ENCODE results near the gene AP2M1.

- no peak for TF ChIP-seq POLR2A (IDR thresholded peaks at IDR 0.05)
- TF ChIP-seq CTCF (IDR thresholded peaks at IDR 0.05 in 4 of 5, conservative IDR thresholded peaks at IDR 0.05 in 1 of 5) = no peak
These were observed 30.1 kb upstream of the AP2M1 start for GRCh38 chr3:184144505-184144904.

Data from gastrocnemius medialis (tissue), 4 donors.